SU-DHL-6 (cell line): ENCODE measurements around the gene PHLDB1.

Experiments
- CTCF ChIP-seq: fragments of 200-600 bp; sonication (generic); IDR thresholded peaks from one replicate; pipeline ENCODE4 v1.5.1; 2017; ENCODE audit warnings: antibody characterized with exemption, mild to moderate bottlenecking, low read length, moderate library complexity; ENCODE audit not compliant: insufficient read depth, poor library complexity, severe bottlenecking
- EZH2phosphoT487 ChIP-seq: fragments of 200-600 bp; sonication (generic), shearing (Covaris generic); conservative IDR thresholded peaks from 2 replicates; pipeline ENCODE4 v1.6.1; 2018; ENCODE audit warnings: mild to moderate bottlenecking, antibody characterized with exemption, low read length, moderate library complexity, mixed read lengths

DNA sequence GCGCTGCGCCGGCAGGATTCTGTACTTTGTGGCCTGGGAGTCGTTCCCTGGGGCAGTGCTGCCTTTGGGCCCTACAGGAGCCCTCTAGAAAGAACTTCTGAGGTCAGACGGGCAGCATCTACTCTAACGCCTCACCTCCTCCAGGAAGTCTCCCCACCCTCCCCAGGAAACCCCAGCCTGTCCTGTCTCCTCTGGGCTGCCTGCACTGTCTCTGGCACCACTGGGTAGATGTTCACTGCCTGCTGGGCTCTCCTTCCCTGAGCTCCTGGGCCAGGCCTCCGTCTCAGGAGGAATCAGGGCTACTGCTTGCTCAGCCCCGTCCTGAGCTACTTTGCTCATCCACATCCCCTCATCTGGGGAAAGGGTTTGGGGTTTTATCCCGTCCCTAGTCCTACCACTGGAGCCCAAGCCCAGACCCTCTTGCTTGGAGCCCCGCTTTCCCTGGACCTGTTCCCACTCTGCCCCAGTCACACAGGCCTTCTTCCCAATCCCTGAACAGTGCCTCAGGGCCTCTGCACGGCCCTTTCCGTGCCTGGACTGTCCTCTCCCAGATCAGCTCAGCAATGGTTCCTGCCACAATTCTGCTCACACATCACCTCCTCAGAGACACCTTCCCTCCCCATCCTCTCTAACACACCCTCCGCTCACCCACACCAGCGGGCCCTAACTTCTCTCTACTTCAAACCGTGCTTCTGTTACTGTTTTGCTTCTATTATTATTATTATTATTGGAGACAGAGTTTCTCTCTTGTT lies 83.3 kb downstream of the PHLDB1 start:
- TF ChIP-seq CTCF (no peak), EZH2phosphoT487 (no peak)
